ENCODE data around the gene MMP20.

- TF ChIP-seq, protein P1, sequence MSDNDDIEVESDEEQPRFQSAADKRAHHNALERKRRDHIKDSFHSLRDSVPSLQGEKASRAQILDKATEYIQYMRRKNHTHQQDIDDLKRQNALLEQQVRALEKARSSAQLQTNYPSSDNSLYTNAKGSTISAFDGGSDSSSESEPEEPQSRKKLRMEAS (IDR thresholded peaks at IDR 0.05): no peak
- TF ChIP-seq RNF2 (IDR thresholded peaks at IDR 0.05; ENCODE audit: borderline replicate concordance, low read depth) (no peak), RARB (CRISPR knock-in tag; IDR thresholded peaks at IDR 0.05) (no peak)
- TF ChIP-seq, protein P2, sequence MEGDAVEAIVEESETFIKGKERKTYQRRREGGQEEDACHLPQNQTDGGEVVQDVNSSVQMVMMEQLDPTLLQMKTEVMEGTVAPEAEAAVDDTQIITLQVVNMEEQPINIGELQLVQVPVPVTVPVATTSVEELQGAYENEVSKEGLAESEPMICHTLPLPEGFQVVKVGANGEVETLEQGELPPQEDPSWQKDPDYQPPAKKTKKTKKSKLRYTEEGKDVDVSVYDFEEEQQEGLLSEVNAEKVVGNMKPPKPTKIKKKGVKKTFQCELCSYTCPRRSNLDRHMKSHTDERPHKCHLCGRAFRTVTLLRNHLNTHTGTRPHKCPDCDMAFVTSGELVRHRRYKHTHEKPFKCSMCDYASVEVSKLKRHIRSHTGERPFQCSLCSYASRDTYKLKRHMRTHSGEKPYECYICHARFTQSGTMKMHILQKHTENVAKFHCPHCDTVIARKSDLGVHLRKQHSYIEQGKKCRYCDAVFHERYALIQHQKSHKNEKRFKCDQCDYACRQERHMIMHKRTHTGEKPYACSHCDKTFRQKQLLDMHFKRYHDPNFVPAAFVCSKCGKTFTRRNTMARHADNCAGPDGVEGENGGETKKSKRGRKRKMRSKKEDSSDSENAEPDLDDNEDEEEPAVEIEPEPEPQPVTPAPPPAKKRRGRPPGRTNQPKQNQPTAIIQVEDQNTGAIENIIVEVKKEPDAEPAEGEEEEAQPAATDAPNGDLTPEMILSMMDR (IDR thresholded peaks at IDR 0.05): no peak
Measured at GRCh38 chr11:102538932-102539331, 86.2 kb downstream of the MMP20 start.

Data from A549 (cell line).